ENCODE measurements around the gene MED13L. TPM values are rescaled to one million over a fixed set of nuclear protein-coding genes. Genes with fewer than 3 reads are reported as not detected.

MED13L gene
- total RNA-seq, 2 experiments from 2014 or later = 203 to 208 TPM

- ChIA-PET CTCF (interaction anchor here (1.9 kb wide), 1 partner anchor 21 kb away, joined by 6 read pairs; no protein-coding TSS in a partner anchor), POLR2A (no interaction called here)
- H3K9me3 Mint-ChIP-seq = no peaks in the 10 kb centered on the region
- H3K4me3 Mint-ChIP-seq = no peak overlapping the region
- no peaks in the 10 kb centered on the region for H3K27me3 Mint-ChIP-seq
- Histone ChIP-seq H3K36me3 (ENCODE audit: insufficient read depth, low read length) (no peaks in the 10 kb centered on the region), H3K27ac (ENCODE audit: low read depth in 1 of 2, low read length in 2 of 2) (no peak overlapping the region), H3K4me3 (ENCODE audit: low read length) (no peak overlapping the region), H3K9me3 (ENCODE audit: control insufficient read depth in 1 of 2, insufficient read depth in 1 of 2, low read length in 2 of 2) (no peaks in the 10 kb centered on the region), H3K27me3 (ENCODE audit: control insufficient read depth in 1 of 2, insufficient read depth in 2 of 2, low read length in 2 of 2) (no peaks in the 10 kb centered on the region), H3K4me1 (ENCODE audit: insufficient read depth, low read length) (peaks cover 12% of the 10 kb centered on the region)
- TF ChIP-seq CTCF (IDR thresholded peaks at IDR 0.05) = no peak
- no peak for ATAC-seq (ENCODE audit: poor library complexity)
- intact Hi-C loops (cut with DNase I, micrococcal nuclease) = no loop called here
- H3K27ac Mint-ChIP-seq = no peak overlapping the region
- H3K4me1 Mint-ChIP-seq (ENCODE audit: low read depth) = peaks cover 88% of the 10 kb centered on the region
- no peak for DNase-seq
- H3K36me3 Mint-ChIP-seq (ENCODE audit: low read depth) = no peaks in the 10 kb centered on the region
Measured at GRCh38 chr12:116126610-116127009, 150.9 kb downstream of the MED13L start.

- Histone ChIP-seq H3K27me3 (ENCODE audit: control insufficient read depth in 1 of 2, insufficient read depth in 2 of 2, low read length in 2 of 2) (no peaks in the 10 kb centered on the region), H3K36me3 (ENCODE audit: insufficient read depth, low read length) (no peaks in the 10 kb centered on the region), H3K9me3 (ENCODE audit: control insufficient read depth in 1 of 2, insufficient read depth in 1 of 2, low read length in 2 of 2) (no peaks in the 10 kb centered on the region), H3K27ac (ENCODE audit: low read depth in 1 of 2, low read length in 2 of 2) (no peak overlapping the region), H3K4me1 (ENCODE audit: insufficient read depth, low read length) (peaks cover 13% of the 10 kb centered on the region), H3K4me3 (ENCODE audit: low read length) (no peak overlapping the region)
- TF ChIP-seq CTCF (IDR thresholded peaks at IDR 0.05) = no peak
- DNase-seq (no peak), ATAC-seq (ENCODE audit: poor library complexity) (no peak)
- no peak overlapping the region for H3K4me3 Mint-ChIP-seq
- POLR2A ChIA-PET = no interaction called here
- H3K36me3 Mint-ChIP-seq (ENCODE audit: low read depth) = no peaks in the 10 kb centered on the region
- peaks cover 88% of the 10 kb centered on the region for H3K4me1 Mint-ChIP-seq (ENCODE audit: low read depth)
- H3K27ac Mint-ChIP-seq = no peak overlapping the region
- CTCF ChIA-PET = no interaction called here
- H3K9me3 Mint-ChIP-seq = no peaks in the 10 kb centered on the region
- intact Hi-C loops (cut with DNase I, micrococcal nuclease) = no loop called here
- H3K27me3 Mint-ChIP-seq = no peaks in the 10 kb centered on the region
Measured at GRCh38 chr12:116125956-116126566, 151.4 kb downstream of the MED13L start.

GRCh38 chr12:116125084-116125483 is 152.4 kb downstream of the MED13L start:
- no peaks in the 10 kb centered on the region for H3K9me3 Mint-ChIP-seq
- H3K36me3 Mint-ChIP-seq (ENCODE audit: low read depth) = no peaks in the 10 kb centered on the region
- no peak overlapping the region for H3K4me3 ChIP-seq (ENCODE audit: low read length)
- ChIA-PET POLR2A (no interaction called here), CTCF (interaction anchor here (0.7 kb wide), 1 partner anchor 16 kb away, joined by 3 read pairs; no protein-coding TSS in a partner anchor)
- H3K27ac ChIP-seq (ENCODE audit: low read depth in 1 of 2, low read length in 2 of 2) = no peak overlapping the region
- DNase-seq (no peak), ATAC-seq (ENCODE audit: poor library complexity) (no peak)
- H3K27me3 ChIP-seq (ENCODE audit: control insufficient read depth in 1 of 2, insufficient read depth in 2 of 2, low read length in 2 of 2) = no peaks in the 10 kb centered on the region
- no peak overlapping the region for H3K4me3 Mint-ChIP-seq
- H3K27ac Mint-ChIP-seq = no peak overlapping the region
- H3K4me1 Mint-ChIP-seq (ENCODE audit: low read depth) = peaks cover 88% of the 10 kb centered on the region
- no peak for TF ChIP-seq CTCF (IDR thresholded peaks at IDR 0.05)
- H3K27me3 Mint-ChIP-seq = no peaks in the 10 kb centered on the region
- no peaks in the 10 kb centered on the region for H3K36me3 ChIP-seq (ENCODE audit: insufficient read depth, low read length)
- peaks cover 13% of the 10 kb centered on the region for H3K4me1 ChIP-seq (ENCODE audit: insufficient read depth, low read length)
- no peaks in the 10 kb centered on the region for H3K9me3 ChIP-seq (ENCODE audit: control insufficient read depth in 1 of 2, insufficient read depth in 1 of 2, low read length in 2 of 2)
- intact Hi-C loops (cut with DNase I, micrococcal nuclease) = no loop called here
